Epithelial cell of prostate (primary cell): ENCODE data around the gene EIF4E3.

Experiments
- DNase-seq: peaks from one replicate; pipeline ENCODE4 v3.0.0-alpha.2; 2011; ENCODE audit warnings: low read depth, low spot score
- H3K27ac ChIP-seq: fragments of 450-650 bp; 2 replicates; pipeline ENCODE4 v1.5.1; 2017; ENCODE audit warnings: mild to moderate bottlenecking

Gene EIF4E3

DNA sequence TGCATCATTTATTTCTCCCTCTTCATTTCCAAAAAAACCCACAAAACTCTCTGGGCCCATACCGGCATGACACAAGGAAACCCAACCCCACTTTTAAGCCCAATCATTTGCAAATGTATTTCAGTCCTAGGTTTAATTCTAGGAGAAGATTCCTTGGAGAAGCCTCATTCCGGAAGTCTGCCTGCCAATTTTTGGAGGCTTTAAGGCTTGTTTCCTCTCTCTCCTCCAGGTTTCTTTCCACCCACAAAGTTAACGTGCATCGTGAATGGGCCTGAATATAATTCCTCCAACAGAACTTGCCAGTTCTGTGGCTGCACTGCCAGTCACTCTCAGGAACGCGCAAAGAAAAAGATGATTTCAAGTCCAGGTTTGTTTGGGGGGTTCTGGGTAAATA is 71.8 kb downstream of the EIF4E3 start:
- DNase-seq: no peak
- no peak overlapping the region for H3K27ac ChIP-seq

- DNase-seq: no peak
- H3K27ac ChIP-seq: no peak overlapping the region
Measured at GRCh38 chr3:71652781-71653413, 72.3 kb downstream of the EIF4E3 start.

DNA sequence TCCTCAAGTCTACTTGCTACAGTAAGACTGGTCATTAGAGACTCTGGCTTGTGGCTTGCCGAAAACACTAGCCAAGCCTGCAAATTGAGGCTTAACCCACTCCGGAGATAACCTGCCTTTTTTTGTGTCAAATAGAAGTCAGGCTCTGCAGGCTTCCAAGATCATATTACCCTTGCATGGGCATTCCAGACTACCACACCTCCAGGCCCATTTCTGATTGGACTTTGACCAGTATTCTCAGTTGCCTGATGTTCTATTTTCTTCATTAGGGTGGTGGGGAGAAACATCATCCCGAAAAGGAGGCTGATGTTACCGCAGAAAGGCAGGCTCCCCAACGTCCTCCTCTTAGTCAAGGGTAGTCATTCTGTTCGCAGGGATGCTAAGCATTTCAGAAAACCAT is 73.6 kb downstream of the EIF4E3 start:
- DNase-seq: no peak
- H3K27ac ChIP-seq: no peak overlapping the region

DNA sequence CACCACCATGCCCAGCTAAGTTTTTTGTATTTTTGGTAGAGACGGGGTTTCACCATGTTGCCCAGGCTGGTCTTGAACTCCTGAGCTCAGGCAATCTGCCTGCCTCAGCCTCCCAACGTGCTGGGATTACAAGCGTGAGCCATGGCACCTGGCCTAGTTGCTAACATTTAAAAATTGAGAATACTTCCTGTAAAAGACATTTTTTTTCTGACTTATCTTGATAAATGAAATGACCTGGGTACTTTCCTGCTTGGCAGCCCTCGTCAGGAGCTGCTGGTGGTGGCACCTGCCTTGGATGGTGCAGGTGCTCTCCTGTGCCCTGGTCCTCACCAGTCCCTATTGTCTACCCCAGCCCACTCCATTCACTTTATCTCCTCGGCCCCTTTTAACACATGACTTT is 74.8 kb downstream of the EIF4E3 start:
- no peak overlapping the region for H3K27ac ChIP-seq
- no peak for DNase-seq

- no peak for DNase-seq
- H3K27ac ChIP-seq: no peak overlapping the region
Measured at GRCh38 chr3:71649757-71650156, 75.4 kb downstream of the EIF4E3 start.

- no peak overlapping the region for H3K27ac ChIP-seq
- DNase-seq: no peak
Measured at GRCh38 chr3:71647751-71648150, 77.5 kb downstream of the EIF4E3 start.

GRCh38 chr3:71646971-71647370 is 78.2 kb downstream of the EIF4E3 start:
- no peak overlapping the region for H3K27ac ChIP-seq
- DNase-seq: no peak

- no peak for DNase-seq
- no peak overlapping the region for H3K27ac ChIP-seq
Measured at GRCh38 chr3:71645140-71645539, 80.1 kb downstream of the EIF4E3 start.

DNA sequence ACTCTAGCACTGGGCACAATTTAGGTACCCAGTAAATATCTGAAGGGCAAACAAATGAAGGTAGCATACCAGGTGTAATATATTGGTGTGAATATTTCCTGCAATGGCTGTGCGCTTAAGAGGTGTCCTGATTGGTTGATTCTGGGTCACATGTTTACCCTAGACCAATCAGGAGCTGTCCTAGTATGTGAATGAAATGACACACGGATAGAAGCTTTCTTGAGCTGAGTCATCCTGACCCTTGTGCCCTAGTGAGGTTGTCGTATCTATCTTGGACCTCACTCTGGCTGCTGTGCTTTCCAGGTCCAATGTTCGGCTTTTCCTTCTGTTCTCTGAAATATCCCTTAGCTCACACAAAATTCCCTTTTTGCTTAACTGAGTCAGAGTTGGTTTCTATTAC is 83.5 kb downstream of the EIF4E3 start:
- DNase-seq: no peak
- H3K27ac ChIP-seq: no peak overlapping the region

- DNase-seq: no peak
- H3K27ac ChIP-seq: no peak overlapping the region
Measured at GRCh38 chr3:71640331-71640983, 84.7 kb downstream of the EIF4E3 start.

DNA sequence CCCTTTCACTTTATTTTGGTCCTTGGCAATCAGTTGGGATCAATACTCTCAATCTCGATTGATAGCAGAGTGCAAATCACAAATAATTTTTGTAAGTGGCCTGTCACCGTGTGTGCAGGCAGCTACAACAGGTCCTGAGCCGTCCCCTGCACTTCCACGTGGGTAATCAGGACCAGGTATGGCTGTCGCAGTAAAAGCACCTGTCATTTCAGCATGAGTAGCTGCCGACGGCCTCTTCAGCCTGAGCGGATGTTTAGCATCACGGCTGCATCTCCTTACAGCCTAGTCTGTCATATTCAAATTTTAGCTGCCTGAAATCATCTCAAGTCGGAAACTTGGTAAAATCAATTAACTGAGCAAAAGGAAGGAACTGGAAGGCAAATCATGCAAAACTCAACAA is 88.7 kb downstream of the EIF4E3 start:
- H3K27ac ChIP-seq: no peak overlapping the region
- DNase-seq: no peak

DNA sequence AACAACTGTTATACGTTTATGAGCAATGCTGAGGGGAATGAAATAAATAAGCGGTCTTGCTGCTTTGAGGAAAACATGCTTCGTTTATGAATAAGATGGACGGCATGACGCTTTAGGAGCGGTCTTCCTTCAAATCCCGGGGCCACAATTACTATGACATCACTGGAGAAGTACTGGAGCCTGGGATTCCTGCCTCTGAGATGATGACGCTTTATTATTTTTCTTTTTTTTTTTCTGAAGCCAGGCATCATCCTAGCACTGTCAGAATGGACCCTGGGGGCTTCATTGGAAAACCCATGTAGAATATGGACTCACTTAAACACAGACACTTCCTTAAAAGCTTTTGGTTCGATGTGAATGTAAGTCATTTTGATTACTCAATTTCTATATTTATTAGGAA is 89.2 kb downstream of the EIF4E3 start:
- no peak for DNase-seq
- H3K27ac ChIP-seq: no peak overlapping the region

GRCh38 chr3:71634671-71635070 is 90.5 kb downstream of the EIF4E3 start:
- DNase-seq: no peak
- no peak overlapping the region for H3K27ac ChIP-seq

- H3K27ac ChIP-seq: no peak overlapping the region
- no peak for DNase-seq
Measured at GRCh38 chr3:71629711-71630110, 95.5 kb downstream of the EIF4E3 start.

DNA sequence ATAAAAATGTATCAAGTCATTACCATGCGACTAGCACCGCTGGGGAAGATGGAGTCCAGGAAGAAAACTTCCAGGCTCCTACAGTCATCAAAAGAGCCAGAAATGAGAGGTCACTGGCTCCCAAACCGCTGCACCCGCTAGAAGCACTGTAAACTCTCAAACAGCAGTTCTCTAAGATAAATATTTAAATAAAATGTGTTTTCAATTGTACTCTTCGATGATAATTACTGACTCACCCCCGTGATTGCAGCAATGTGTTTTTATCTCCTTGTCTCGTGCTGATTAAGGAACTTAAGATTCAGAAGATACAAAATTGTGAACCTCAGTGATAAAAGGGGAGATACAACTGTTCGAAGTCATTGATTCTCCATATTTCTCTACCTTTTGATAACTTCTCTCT is 95.9 kb downstream of the EIF4E3 start:
- H3K27ac ChIP-seq: no peak overlapping the region
- no peak for DNase-seq

DNA sequence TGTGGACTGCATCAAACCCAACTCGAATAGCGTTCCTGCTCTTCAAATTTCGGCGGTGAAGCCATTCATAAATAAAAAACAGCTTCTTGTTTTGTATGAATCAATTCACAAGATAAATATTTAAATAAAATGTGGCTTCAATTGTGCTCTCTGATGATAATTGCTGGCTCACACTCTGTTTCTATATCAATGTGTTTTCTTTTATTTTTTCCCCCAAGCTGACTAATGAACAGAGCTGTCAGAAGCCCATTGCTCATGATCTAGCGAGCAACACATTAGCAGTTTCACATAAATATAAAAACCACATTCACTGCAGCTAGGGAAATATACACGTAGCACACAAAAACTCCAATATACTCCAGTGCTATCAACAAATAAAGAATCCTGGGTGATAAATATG is 96.7 kb downstream of the EIF4E3 start:
- DNase-seq: no peak

DNA sequence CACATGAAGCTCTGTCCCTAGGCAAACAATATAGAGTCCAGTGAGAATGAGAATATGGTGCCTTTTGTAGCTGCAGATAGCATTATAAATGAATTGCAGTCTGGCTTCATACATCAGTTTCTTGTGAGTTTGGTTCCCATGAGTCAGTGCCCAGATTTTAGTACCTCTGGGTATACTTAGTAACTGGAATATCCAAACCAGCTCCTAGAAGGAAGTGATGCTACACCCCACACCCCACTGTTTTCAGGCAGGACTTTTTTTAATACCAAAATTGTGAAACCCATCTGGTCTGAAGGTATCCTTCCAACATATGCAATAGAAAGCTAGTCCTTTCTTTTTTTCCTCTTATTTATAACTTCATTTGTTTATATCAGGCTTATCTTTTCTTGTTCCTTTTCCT is 99.5 kb downstream of the EIF4E3 start:
- DNase-seq: no peak
- no peak overlapping the region for H3K27ac ChIP-seq

More for the DNA sequence above, 96.7 kb downstream of the EIF4E3 start:
- H3K27ac ChIP-seq: no peak overlapping the region
